Calu3 (cell line): Measurements from ENCODE around the gene MFSD1. TPM values are rescaled to one million over a fixed set of nuclear protein-coding genes. Genes with fewer than 3 reads are reported as not detected.

ENCODE experiments used
- BruUV-seq: library from RNA; stranded (reverse); fragments of 400-500 nt; replicated peaks from 2 replicates; lab custom pipeline; 2021; lab: Mats Ljungman, UMichigan
- CTCF ChIA-PET: fragments of 300-600 bp; sonication (Branson Sonifier 250); formaldehyde crosslinking; loops from one replicate; lab custom pipeline; 2022; ENCODE audit warnings: antibody characterized with exemption; lab: Charles Lee
- DNase-seq: peaks from one replicate; pipeline ENCODE4 v3.0.0; 2022
- H3K27ac Mint-ChIP-seq: one replicate; pipeline ENCODE4 v1.8.0; 2022; ENCODE audit warnings: mixed read lengths; ENCODE audit not compliant: unreplicated experiment
- H3K27me3 Mint-ChIP-seq: one replicate; pipeline ENCODE4 v1.8.0; 2022; ENCODE audit warnings: mixed read lengths; ENCODE audit not compliant: unreplicated experiment
- H3K36me3 Mint-ChIP-seq: one replicate; pipeline ENCODE4 v1.8.0; 2022; ENCODE audit warnings: mild to moderate bottlenecking, moderate library complexity, mixed read lengths; ENCODE audit not compliant: insufficient read depth, unreplicated experiment
- H3K4me1 Mint-ChIP-seq: one replicate; pipeline ENCODE4 v1.8.0; 2022; ENCODE audit warnings: mild to moderate bottlenecking, low read depth, mixed read lengths; ENCODE audit not compliant: unreplicated experiment
- H3K4me3 Mint-ChIP-seq: one replicate; pipeline ENCODE4 v1.8.0; 2022; ENCODE audit warnings: mild to moderate bottlenecking, low read depth, moderate library complexity, mixed read lengths; ENCODE audit not compliant: unreplicated experiment
- H3K9me3 Mint-ChIP-seq: one replicate; pipeline ENCODE4 v1.8.0; 2022; ENCODE audit warnings: low read depth, mixed read lengths; ENCODE audit not compliant: unreplicated experiment
- CTCF ChIP-seq: fragments of 200-600 bp; IDR thresholded peaks from one replicate; pipeline ENCODE4 v1.8.0; 2022; ENCODE audit warnings: antibody characterized with exemption; ENCODE audit not compliant: unreplicated experiment
- intact Hi-C: fragments of 100-400 bp; cut with micrococcal nuclease; formaldehyde crosslinking; loops from one replicate; pipeline ENCODE4 v1.10.0; 2022; ENCODE audit not compliant: unreplicated experiment
- total RNA-seq: library from RNA; stranded (reverse); gene quantifications from 2 replicates; pipeline ENCODE4 v1.2.3, GENCODE V29; 2022

Gene MFSD1
- total RNA-seq, 1 experiment from 2014 or later: 95.8 TPM

GRCh38 chr3:158836312-158836711, 34.5 kb downstream of the MFSD1 start:
- CTCF ChIA-PET: no interaction called here
- no peak for DNase-seq
- intact Hi-C loops: no loop called here
- no peaks in the 10 kb centered on the region for H3K4me1 Mint-ChIP-seq
- peaks cover 31% of the 10 kb centered on the region for H3K27me3 Mint-ChIP-seq
- H3K9me3 Mint-ChIP-seq: no peaks in the 10 kb centered on the region
- H3K4me3 Mint-ChIP-seq: no peak overlapping the region
- BruUV-seq: no TSS peak
- no peak for TF ChIP-seq CTCF
- H3K36me3 Mint-ChIP-seq: no peaks in the 10 kb centered on the region
- no peak overlapping the region for H3K27ac Mint-ChIP-seq

DNA sequence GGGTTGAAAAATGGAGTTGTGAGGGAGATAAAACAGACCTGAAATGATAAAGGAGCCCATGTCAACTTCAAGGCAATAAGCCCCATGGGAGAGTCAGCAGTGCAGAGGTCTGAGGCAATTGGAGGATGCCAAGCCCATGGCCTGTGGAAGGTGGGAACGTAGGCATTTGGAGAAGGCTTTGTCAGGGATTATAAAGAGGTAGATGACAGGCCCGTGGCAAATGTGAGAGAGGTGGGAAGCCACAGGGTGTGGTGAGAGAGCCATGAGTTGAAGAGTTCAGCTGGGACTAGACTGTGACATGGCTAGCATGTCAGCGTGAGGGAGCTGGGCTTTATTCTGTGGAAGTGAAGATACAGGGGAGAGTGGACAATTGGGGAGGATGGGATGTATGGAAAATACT, 35.4 kb downstream of the MFSD1 start:
- intact Hi-C loops: no loop called here
- H3K4me3 Mint-ChIP-seq: no peak overlapping the region

DNA sequence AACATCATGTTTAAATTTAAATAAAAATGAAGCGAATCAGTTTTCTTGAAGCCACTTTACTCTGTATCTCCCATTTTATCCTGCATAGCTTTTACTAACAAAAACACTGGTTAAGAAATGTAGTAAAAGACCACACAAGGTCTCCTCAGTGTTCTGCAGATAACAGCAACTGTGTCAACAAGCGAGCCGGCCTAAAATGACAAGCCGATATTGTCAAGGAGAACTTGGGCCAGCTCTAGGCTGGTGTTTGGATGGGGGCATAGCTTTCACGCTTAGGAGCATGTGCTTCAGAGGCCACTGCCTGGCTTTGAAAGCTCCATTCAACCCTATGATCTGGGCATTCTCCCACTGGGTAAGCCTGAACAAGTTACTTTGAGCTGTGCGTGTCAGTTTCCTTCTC, 38.1 kb downstream of the MFSD1 start:
- CTCF ChIA-PET: interaction anchor here (0.6 to 1.2 kb wide), 4 partner anchors 8 to 140 kb away, joined by 3 read pairs; no protein-coding TSS in a partner anchor
- Mint-ChIP-seq H3K4me3 (no peak overlapping the region), H3K27ac (no peak overlapping the region), H3K27me3 (peaks cover 23% of the 10 kb centered on the region), H3K9me3 (no peaks in the 10 kb centered on the region), H3K36me3 (no peaks in the 10 kb centered on the region), H3K4me1 (no peaks in the 10 kb centered on the region)
- no peak for TF ChIP-seq CTCF
- BruUV-seq: no TSS peak
- intact Hi-C loops: loop anchor here (10.0 kb wide), 1 partner anchor 965 kb away; no protein-coding TSS in a partner anchor
- DNase-seq: no peak

More for the DNA sequence above, 35.4 kb downstream of the MFSD1 start:
- H3K27ac Mint-ChIP-seq: no peak overlapping the region
- DNase-seq: no peak
- no peak for TF ChIP-seq CTCF
- no TSS peak for BruUV-seq
- CTCF ChIA-PET: no interaction called here
- H3K27me3 Mint-ChIP-seq: peaks cover 31% of the 10 kb centered on the region
- H3K4me1 Mint-ChIP-seq: no peaks in the 10 kb centered on the region
- no peaks in the 10 kb centered on the region for H3K9me3 Mint-ChIP-seq
- H3K36me3 Mint-ChIP-seq: no peaks in the 10 kb centered on the region

DNA sequence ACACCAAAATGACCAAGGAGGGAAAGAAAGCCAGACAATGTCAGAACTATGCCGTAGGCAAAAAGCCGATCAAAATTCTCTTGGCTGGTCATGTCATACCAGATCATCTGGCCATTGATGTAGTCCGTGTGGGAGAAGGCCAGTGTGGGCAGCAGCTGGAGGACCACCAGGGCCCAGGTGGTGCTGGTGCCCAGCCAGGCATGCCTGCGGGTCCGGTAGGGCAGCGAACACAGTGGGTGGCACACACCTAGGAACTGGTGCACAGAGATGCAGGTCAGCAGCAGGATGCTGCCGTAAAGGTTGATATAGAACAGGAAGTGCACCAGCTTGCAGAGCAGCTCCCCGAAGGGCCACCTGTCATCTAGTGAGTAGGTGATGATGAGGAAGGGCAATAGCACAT, 39.5 kb downstream of the MFSD1 start:
- BruUV-seq: no TSS peak
- CTCF ChIA-PET: interaction anchor here (0.9 to 1.4 kb wide), 3 partner anchors 15 to 1128 kb away, joined by 3 to 4 read pairs (median 3); no protein-coding TSS in a partner anchor
- DNase-seq: no peak
- H3K27ac Mint-ChIP-seq: no peak overlapping the region
- H3K4me1 Mint-ChIP-seq: no peaks in the 10 kb centered on the region
- H3K27me3 Mint-ChIP-seq: peaks cover 16% of the 10 kb centered on the region
- no peaks in the 10 kb centered on the region for H3K9me3 Mint-ChIP-seq
- intact Hi-C loops: loop anchor here (10.0 kb wide), 1 partner anchor 963 kb away; no protein-coding TSS in a partner anchor
- no peak overlapping the region for H3K4me3 Mint-ChIP-seq
- TF ChIP-seq CTCF: no peak
- no peaks in the 10 kb centered on the region for H3K36me3 Mint-ChIP-seq
